Measurements from ENCODE around the gene CLDN20.

GRCh38 chr6:155317186-155317585 lies 53.4 kb downstream of the CLDN20 start:
- TF ChIP-seq CTCF (IDR thresholded peaks at IDR 0.05) (no peak), POLR2A (IDR thresholded peaks at IDR 0.05) (no peak)

Data from lower leg skin (tissue), 3 donors.